Activated CD8-positive, alpha-beta memory T cell treated with anti-CD3 and anti-CD28 coated beads, Interleukin-2, amount 50 U/mL, for 24 hours (primary cell): Measurements from ENCODE around the gene PLAC8.
"Not testable (repeated sequence)": the region's sequence is repeated elsewhere in the genome, so short reads cannot be mapped to it uniquely, and the experiment has no call there.

Experiments
- DNase-seq: peaks from one replicate; pipeline ENCODE4 v3.0.0-alpha.2; 2020; ENCODE audit errors: extremely low read depth

PLAC8 gene

DNA sequence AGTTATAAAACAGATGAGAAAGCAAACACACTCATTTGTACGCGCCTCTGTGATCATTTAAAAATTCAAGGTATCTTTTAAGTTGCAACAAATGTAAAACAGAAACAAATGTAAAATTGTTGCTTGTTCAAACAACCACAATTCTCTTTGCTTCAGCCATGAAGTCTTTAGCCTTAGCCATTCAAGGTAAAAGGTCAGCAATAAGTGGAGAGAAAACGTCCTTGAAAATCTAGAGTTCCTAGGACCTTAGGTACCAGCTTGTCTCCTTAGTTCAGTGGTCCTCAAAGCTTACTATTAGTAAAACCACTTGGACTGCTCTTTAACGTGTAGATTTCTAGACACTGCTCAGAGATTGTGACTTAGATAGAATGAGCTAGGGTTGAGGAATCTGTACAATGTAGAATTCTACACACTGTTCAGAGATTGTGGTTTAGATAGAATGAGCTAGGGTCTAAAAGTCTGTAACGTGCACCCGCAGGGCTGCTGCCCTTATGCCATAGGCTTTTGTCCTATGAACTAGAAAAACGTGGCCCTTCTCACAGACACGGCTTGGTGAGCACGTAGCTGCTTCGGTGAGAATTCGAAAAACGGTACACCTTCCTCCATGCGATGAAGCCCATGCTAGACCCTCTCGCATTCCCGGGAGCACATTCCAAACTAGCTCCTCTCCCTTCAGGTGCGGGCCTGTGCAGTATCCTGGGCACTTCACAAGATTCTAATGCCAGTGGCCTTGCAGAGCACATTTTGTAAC is 1.7 kb downstream of the PLAC8 start:
- no peak for DNase-seq

DNA sequence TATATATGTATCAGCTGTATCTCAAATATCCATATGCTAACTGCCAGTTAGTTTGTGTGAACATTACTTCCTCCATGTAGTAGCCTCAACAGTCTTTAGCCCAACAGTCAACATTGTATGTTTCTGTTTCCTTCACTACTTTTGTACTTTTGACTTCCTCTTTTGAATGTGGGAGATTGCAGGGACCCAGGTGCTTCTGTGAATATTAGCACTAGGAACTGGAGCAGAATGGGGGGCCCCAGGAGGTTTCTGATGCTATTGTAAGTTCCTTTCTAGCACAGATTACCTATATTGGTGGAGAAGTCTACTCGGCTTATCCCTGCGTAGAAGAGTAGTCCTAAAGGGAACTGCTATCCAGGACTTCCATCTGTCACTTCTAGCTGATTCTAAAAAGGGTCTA is 2.3 kb downstream of the PLAC8 start:
- no peak for DNase-seq

DNA sequence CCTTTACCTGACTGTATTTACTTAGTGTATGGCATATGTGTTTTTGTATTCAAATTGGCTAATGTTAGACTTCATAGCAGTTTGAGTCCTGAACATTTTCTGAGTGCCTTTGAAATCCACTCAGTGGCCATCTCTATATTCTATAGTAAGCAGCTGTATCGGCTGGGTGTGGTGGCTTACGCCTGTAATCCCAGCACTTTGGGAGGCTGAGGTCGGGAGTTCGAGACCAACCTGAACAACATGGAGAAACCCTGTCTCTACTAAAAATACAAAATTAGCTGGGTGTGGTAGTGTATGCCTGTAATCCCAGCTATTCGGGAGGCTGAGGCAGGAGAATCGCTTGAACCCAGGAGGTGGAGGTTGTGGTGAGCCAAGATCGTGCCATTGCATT is 2.8 kb downstream of the PLAC8 start:
- DNase-seq: not testable (repeated sequence)

DNA sequence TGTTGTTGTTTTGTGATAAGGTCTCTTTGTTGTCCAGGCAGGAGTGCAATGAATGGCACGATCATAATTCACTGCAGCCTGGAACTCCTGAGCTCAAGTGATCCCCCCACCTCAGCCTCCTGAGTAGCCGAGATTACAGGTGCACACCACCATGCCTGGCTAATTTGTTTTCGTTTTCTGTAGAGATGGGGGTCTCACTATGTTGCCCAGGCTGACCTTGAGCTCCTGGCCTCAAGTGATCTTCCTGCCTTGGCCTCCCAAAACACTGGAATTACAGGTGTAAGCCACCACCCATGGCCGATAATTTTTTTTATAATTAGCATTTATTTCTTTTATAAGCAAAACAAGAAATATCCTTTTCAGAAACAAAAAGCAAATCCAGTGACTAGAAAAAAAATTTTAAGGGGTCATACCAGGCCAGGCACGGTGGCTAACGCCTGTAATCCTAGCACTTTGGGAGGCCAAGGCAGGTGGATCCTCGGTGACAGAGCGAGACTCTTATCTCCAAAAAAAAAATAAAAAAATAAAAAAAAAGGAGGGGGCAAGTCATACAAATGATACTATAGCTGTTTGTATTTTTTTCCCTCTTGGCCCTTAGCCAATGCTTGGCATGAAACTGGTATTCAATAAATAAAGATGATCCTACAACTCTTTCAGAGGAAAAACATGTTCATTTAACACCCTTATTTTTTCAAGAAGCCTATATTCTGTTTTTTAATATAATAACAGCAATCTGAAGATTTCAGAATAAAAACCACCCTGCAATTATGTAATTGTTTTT is 3.4 kb downstream of the PLAC8 start:
- no peak for DNase-seq

GRCh38 chr4:83110223-83110945 is 4.1 kb downstream of the PLAC8 start:
- DNase-seq: peak; percentile 70

GRCh38 chr4:83109480-83110222 is 4.9 kb downstream of the PLAC8 start:
- DNase-seq: no peak

DNA sequence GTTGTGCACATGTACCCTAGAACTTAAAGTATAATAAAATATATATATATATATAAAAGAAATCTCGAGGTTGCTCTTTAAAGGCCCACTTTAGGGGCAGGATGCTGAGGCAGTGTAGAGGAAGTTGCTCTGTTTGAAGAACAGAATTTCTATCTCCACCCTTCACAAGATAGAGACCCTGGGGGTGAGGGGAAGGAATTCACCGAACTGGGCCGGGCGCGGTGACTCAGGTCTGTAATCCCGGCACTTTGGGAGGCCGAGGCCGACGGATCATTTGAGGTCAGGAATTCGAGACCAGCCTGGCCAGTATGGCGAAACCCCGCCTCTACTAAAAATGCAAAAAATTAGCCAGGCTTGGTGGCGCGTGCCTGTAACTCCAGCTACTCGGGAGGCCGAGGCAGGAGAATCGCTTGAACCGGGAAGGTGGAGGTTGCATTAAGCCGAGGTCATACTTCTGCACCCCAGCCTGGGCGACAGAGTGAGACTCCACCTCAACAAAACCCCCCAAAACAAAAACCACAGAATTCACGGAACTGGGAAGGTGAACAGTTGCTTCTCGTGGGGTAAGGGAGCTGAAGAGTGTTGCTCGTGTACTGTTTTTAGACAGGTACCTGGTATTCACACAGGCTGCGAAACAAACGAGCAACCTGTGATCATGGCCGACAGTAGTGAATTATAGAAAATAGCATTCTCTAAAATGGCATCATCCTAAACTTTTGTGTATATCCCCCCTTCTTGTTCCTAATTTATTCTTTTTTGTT is 6.2 kb downstream of the PLAC8 start:
- no peak for DNase-seq

DNA sequence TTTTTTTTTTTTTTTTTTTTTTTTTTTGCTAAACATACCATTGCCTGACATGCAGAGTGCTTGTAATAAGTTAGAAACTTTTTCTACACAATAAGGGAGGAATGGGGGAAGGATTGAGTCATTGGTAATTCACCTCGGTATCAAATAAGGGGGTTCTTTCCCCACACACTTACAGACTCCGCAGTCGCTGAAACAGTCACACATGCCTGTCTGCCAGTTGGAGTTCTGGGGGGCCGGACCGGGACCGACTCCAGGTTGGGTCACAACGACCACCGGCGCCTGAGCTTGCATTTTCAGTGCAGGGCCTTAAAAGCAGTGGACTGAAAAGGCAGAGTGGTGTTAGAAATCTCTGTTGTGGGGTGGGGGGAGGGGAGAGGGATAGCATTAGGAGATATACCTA is 6.9 kb downstream of the PLAC8 start:
- DNase-seq: no peak

DNA sequence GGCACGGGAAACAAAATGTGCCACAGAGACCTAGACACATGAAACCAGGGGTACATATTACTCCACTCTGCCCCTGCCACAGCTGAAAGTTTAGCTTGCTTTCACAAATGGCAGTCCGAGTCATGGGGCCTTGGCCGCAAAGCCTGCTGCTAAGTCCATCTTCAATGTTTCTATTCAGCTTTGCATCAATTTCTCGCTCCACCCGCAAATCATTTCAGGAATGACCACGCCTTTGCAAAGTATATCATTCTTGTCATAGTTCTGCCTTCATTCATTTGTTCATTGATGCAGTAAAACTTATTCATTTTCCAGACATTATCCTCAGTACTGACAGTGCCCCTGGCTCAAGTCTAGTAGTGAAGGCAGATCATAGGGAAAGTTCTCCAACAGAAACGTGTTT is 9.5 kb downstream of the PLAC8 start:
- no peak for DNase-seq

DNA sequence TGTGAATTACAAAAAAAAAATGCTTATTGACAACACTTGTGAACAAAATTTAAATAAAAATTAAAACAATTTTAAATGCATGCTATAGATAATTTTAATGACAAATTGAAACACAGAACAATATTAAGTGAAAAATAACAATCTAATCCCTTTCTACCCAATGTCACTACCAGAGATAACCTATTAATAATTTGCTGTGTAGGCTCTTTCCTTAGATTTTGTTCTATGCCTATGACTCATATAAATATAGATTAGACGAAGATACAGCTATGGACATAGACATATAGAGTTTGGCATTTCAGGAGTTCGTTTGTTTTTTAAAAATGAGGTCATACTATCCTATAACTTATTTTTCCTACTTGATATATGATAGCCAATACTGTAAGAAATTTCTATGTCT is 18.1 kb downstream of the PLAC8 start:
- no peak for DNase-seq

- DNase-seq: no peak
Measured at GRCh38 chr4:83093060-83093640, 21.4 kb downstream of the PLAC8 start.

GRCh38 chr4:83089410-83090157 is 24.9 kb downstream of the PLAC8 start:
- no peak for DNase-seq

DNA sequence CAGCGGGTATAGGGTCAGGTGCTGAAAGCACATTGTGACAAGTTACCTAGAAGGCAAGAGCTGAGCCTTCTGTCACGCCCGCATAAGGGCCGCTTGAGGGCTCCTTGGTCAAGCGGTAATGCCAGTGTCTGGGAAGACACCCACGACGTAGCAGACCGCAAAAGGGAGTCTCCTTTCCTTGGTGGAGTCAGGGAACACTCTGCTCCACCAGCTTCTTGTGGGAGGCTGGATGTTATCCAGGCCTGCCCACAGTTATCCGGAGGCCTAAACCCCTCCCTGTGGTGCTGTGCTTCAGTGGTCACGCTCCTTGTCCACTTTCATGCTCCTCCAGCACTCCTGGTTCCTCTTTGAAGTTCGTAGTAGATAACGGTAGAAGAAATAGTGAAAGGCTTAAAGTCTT is 29.6 kb downstream of the PLAC8 start:
- not testable (repeated sequence) for DNase-seq

DNA sequence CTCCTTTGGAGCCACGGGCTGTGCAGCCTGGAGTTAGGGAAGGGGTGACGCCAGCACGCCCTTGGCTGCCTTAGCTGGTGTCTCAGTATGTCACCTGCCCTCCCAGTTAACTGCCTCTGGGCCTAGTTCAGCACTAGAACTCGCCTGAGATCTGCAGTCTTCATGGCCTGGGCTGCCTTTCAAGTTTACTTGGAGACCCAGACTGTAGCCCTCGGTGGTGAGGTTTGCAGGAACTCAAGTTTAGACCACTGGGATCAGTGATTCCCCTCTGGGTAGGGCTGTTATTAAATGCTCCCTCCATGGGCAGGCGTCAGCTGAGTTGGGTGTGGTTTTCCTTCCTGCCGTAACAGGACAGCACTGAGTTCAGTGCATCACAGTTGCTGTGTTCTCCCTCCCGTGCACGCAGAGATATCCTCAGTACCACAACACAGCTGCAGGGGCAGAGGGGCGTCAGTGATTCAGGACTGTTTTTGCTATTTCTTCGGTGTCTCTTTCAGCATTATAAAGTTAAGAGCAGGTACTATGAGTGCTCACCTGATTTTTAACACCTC is 30.5 kb downstream of the PLAC8 start:
- no peak for DNase-seq

DNA sequence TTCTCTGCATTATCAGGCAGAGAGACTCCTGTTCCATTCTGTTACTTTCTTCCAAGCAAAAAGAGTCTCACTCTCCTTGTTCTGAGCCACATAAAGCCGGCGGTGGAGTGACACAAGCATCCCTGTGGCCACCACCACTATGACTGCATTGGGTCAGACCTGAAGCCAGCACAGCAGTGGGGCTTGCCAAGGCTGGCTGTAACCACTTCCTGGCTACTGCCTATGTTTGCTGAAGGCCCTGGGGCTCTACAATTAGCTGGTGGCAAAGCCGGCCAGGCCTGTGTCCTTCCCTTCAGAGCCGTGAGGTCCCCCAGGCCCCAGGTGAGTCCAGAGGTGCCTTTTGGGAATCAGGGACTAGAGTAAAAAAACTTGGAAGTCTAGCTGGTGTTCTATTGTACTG is 31.8 kb downstream of the PLAC8 start:
- DNase-seq: no peak

GRCh38 chr4:83080561-83080960 is 34.0 kb downstream of the PLAC8 start:
- DNase-seq: no peak

- DNase-seq: no peak
Measured at GRCh38 chr4:83075311-83076095, 39.0 kb downstream of the PLAC8 start.

DNA sequence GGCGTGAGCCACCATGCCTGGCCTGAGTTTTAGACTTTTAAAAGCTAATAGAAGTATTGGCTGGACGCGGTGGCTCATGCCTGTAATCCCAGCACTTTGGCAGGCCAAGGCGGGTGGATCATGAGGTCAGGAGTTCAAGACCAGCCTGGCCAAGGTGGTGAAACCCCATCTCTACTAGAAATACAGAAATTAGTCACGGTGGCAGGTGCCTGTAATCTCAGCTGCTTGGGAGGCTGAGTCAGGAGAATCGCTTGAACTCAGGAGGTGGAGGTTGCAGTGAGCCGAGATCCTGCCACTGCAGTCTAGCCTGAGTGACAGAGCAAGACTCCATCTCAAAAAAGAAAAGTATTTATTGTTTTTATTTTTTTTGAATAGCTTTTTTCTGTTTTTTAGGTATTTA is 39.7 kb downstream of the PLAC8 start:
- not testable (repeated sequence) for DNase-seq

- no peak for DNase-seq
Measured at GRCh38 chr4:83074086-83074704, 40.3 kb downstream of the PLAC8 start.
